Gastrocnemius medialis (tissue), 4 donors: ENCODE data around the gene PCNX3. TPM values are rescaled to one million over a fixed set of nuclear protein-coding genes. Genes with fewer than 3 reads are reported as not detected.

Experiments
- ATAC-seq, 2 donors: fragments of 150-250 bp; one replicate each; pipeline ENCODE4 v1.9.1; 2016
- DNase-seq, 2 donors: peaks; one replicate each; pipeline ENCODE4 v3.0.0-alpha.2; 2019
- H3K27ac ChIP-seq, 4 donors: fragments of 200-600 bp; sonication (generic); 1 replicate in 1 of 4; 2 replicates in 3 of 4; pipeline ENCODE4 v1.5.1; 2016 to 2018; ENCODE audit warnings: mild to moderate bottlenecking in 2 of 4, moderate library complexity in 1 of 4
- H3K27me3 ChIP-seq, 3 donors: fragments of 200-600 bp; sonication (generic) in 2 of 3; 1 replicate in 1 of 3; 2 replicates in 2 of 3; pipeline versions ENCODE4 v1.5.1 to v1.6.0; 2016 to 2019; ENCODE audit warnings: mild to moderate bottlenecking in 1 of 3, moderate library complexity in 1 of 3
- H3K36me3 ChIP-seq, 2 donors: fragments of 200-600 bp; sonication (generic) in 1 of 2; one replicate each; pipeline ENCODE4 v1.5.1; 2017 to 2018
- H3K4me1 ChIP-seq, 2 donors: fragments of 200-600 bp; sonication (generic) in 1 of 2; one replicate each; pipeline ENCODE4 v1.5.1; 2016 to 2017; ENCODE audit warnings: mild to moderate bottlenecking in 2 of 2
- H3K4me3 ChIP-seq, 4 donors: fragments of 200-600 bp; sonication (generic) in 3 of 4; 1 replicate in 1 of 4; 2 replicates in 3 of 4; pipeline ENCODE4 v1.5.1; 2016 to 2019; ENCODE audit warnings: mild to moderate bottlenecking in 2 of 4
- H3K9me3 ChIP-seq, 3 donors: fragments of 200-600 bp; sonication (generic) in 2 of 3; 1 replicate in 1 of 3; 2 replicates in 2 of 3; pipeline ENCODE4 v1.5.1; 2016 to 2019
- CTCF ChIP-seq, 5 experiments: fragments of 450-650 bp in 3 of 5; fragments of 200-600 bp in 2 of 5; sonication (generic) in 2 of 5; IDR thresholded peaks in 4 of 5; conservative IDR thresholded peaks in 1 of 5; 1 replicate in 4 of 5; 2 replicates in 1 of 5; pipeline ENCODE4 v1.5.1; 2016 to 2019; ENCODE audit warnings: antibody characterized with exemption in 5 of 5, mild to moderate bottlenecking in 3 of 5, moderate library complexity in 3 of 5
- POLR2A ChIP-seq, 2 donors: fragments of 450-650 bp; IDR thresholded peaks; one replicate each; pipeline ENCODE4 v1.6.1; 2017; ENCODE audit warnings: antibody characterized with exemption in 2 of 2, mild to moderate bottlenecking in 2 of 2, moderate library complexity in 2 of 2
- in situ Hi-C, 4 donors: fragments of 200-750 bp; cut with MboI; loops; one replicate each; pipeline versions ENCODE4 v1.15.0 to v1.8.0; 2017; ENCODE audit warnings: low sequenced_read_pairs in 4 of 4
- intact Hi-C: fragments of 100-400 bp; cut with DNase I; formaldehyde crosslinking; loops from one replicate; pipeline ENCODE4 v1.15.1; 2023; ENCODE audit warnings: low total_unique reads
- total RNA-seq, 4 donors: library from RNA; depleted of rRNA; stranded (reverse); fragments of >200 nt; gene quantifications; one replicate each; pipeline versions ENCODE4 v1.1.0 to v1.2.3, GENCODE V29; 2016

PCNX3 gene
- total RNA-seq, 4 donors from 2014 or later = 7.6 to 15.6 (median 13.1) TPM

GRCh38 chr11:65609665-65610064 lies 5.9 kb upstream of the PCNX3 start:
- no peak for TF ChIP-seq POLR2A (IDR thresholded peaks at IDR 0.05)
- TF ChIP-seq CTCF (IDR thresholded peaks at IDR 0.05 in 4 of 5, conservative IDR thresholded peaks at IDR 0.05 in 1 of 5) = no peak
- peaks cover 38 to 59% of the 10 kb centered on the region in 2 donors for H3K4me1 ChIP-seq
- H3K27ac ChIP-seq = peak overlapping the region; percentile 11 to 93 (median 54)
- intact Hi-C loops (no loop called here), in situ Hi-C loops (no loop called here)
- no peaks in the 10 kb centered on the region for H3K9me3 ChIP-seq
- DNase-seq = no peak
- no peak overlapping the region for H3K4me3 ChIP-seq
- H3K27me3 ChIP-seq = no peaks in the 10 kb centered on the region
- peaks cover 0 to 14% of the 10 kb centered on the region in 2 donors for H3K36me3 ChIP-seq
- ATAC-seq = no peak

- no peaks in the 10 kb centered on the region for H3K9me3 ChIP-seq
- in situ Hi-C loops (no loop called here), intact Hi-C loops (no loop called here)
- H3K27ac ChIP-seq = peak overlapping the region; percentile 45 to 93 (median 91)
- H3K4me3 ChIP-seq = peak overlapping the region in 3 of 4 donors; percentile 38 to 80 (median 60)
- no peaks in the 10 kb centered on the region for H3K27me3 ChIP-seq
- H3K4me1 ChIP-seq = peaks cover 38 to 59% of the 10 kb centered on the region in 2 donors
- no peak for DNase-seq
- TF ChIP-seq POLR2A (IDR thresholded peaks at IDR 0.05) (no peak), CTCF (IDR thresholded peaks at IDR 0.05 in 4 of 5, conservative IDR thresholded peaks at IDR 0.05 in 1 of 5) (no peak)
- peaks cover 0 to 6% of the 10 kb centered on the region in 2 donors for H3K36me3 ChIP-seq
- no peak for ATAC-seq
These were observed 5.2 kb upstream of the PCNX3 start for GRCh38 chr11:65610404-65610803.

GRCh38 chr11:65611028-65611757 lies 4.4 kb upstream of the PCNX3 start:
- in situ Hi-C loops (no loop called here), intact Hi-C loops (no loop called here)
- no peak for ATAC-seq
- Histone ChIP-seq H3K4me1 (peaks cover 38 to 60% of the 10 kb centered on the region in 2 donors), H3K4me3 (peak overlapping the region; percentile 10 to 82 (median 70)), H3K27me3 (no peaks in the 10 kb centered on the region), H3K36me3 (no peaks in the 10 kb centered on the region), H3K9me3 (no peaks in the 10 kb centered on the region), H3K27ac (peak overlapping the region; percentile 82 to 93 (median 91))
- DNase-seq = no peak
- TF ChIP-seq POLR2A (IDR thresholded peaks at IDR 0.05) = no peak
- TF ChIP-seq CTCF (IDR thresholded peaks at IDR 0.05 in 4 of 5, conservative IDR thresholded peaks at IDR 0.05 in 1 of 5) = no peak

- in situ Hi-C loops = no loop called here
- Histone ChIP-seq H3K27me3 (no peaks in the 10 kb centered on the region), H3K4me1 (peaks cover 40 to 63% of the 10 kb centered on the region in 2 donors), H3K9me3 (no peaks in the 10 kb centered on the region), H3K4me3 (peak overlapping the region; percentile 10 to 82 (median 70)), H3K36me3 (peaks cover 0 to under 1% of the 10 kb centered on the region in 2 donors), H3K27ac (peak overlapping the region; percentile 82 to 93 (median 91))
- DNase-seq (no peak), ATAC-seq (no peak)
- intact Hi-C loops = no loop called here
- TF ChIP-seq CTCF (IDR thresholded peaks at IDR 0.05 in 4 of 5, conservative IDR thresholded peaks at IDR 0.05 in 1 of 5) (no peak), POLR2A (IDR thresholded peaks at IDR 0.05) (no peak)
These were observed 3.6 kb upstream of the PCNX3 start for GRCh38 chr11:65611758-65612603.
